ENCODE measurements around the gene BMAL1.

BMAL1 gene

GRCh38 chr11:13309156-13309555 lies 31.6 kb downstream of the BMAL1 start:
- no peak for DNase-seq
- intact Hi-C loops (cut with DNase I), result no loop called here

GRCh38 chr11:13310443-13310842 lies 32.9 kb downstream of the BMAL1 start:
- intact Hi-C loops (cut with DNase I), result no loop called here
- DNase-seq, result no peak

- DNase-seq, result no peak
Observed at GRCh38 chr11:13311570-13311969, 34.0 kb downstream of the BMAL1 start.

GRCh38 chr11:13313005-13313819 lies 35.6 kb downstream of the BMAL1 start:
- intact Hi-C loops (cut with DNase I), result no loop called here

More at GRCh38 chr11:13311570-13311969, 34.0 kb downstream of the BMAL1 start:
- intact Hi-C loops (cut with DNase I), result no loop called here

GRCh38 chr11:13314676-13315394 lies 37.2 kb downstream of the BMAL1 start:
- intact Hi-C loops (cut with DNase I), result no loop called here
- no peak for DNase-seq

More at GRCh38 chr11:13313005-13313819, 35.6 kb downstream of the BMAL1 start:
- no peak for DNase-seq

- intact Hi-C loops (cut with DNase I), result no loop called here
- no peak for DNase-seq
Observed at GRCh38 chr11:13315517-13316432, 38.2 kb downstream of the BMAL1 start.

GRCh38 chr11:13316528-13316961 lies 39.0 kb downstream of the BMAL1 start:
- intact Hi-C loops (cut with DNase I), result no loop called here
- peak in 5 of 42 donors; percentile 40 to 68 (median 41) for DNase-seq

GRCh38 chr11:13317293-13318080 lies 39.9 kb downstream of the BMAL1 start:
- no peak for DNase-seq
- intact Hi-C loops (cut with DNase I), result no loop called here

GRCh38 chr11:13318498-13319295 lies 41.1 kb downstream of the BMAL1 start:
- intact Hi-C loops (cut with DNase I), result no loop called here
- DNase-seq, result no peak

- no peak for DNase-seq
- intact Hi-C loops (cut with DNase I), result no loop called here
Observed at GRCh38 chr11:13320688-13321087, 43.1 kb downstream of the BMAL1 start.

- no peak for DNase-seq
- intact Hi-C loops (cut with DNase I), result no loop called here
Observed at GRCh38 chr11:13321431-13321830, 43.8 kb downstream of the BMAL1 start.

- intact Hi-C loops (cut with DNase I), result no loop called here
- no peak for DNase-seq
Observed at GRCh38 chr11:13324141-13324540, 46.6 kb downstream of the BMAL1 start.

GRCh38 chr11:13324709-13325108 lies 47.1 kb downstream of the BMAL1 start:
- no peak for DNase-seq
- intact Hi-C loops (cut with DNase I), result no loop called here

- no peak for DNase-seq
- intact Hi-C loops (cut with DNase I), result no loop called here
Observed at GRCh38 chr11:13327421-13327820, 49.8 kb downstream of the BMAL1 start.

GRCh38 chr11:13328286-13328685 lies 50.7 kb downstream of the BMAL1 start:
- intact Hi-C loops (cut with DNase I), result no loop called here
- DNase-seq, result no peak

GRCh38 chr11:13329670-13330356 lies 52.2 kb downstream of the BMAL1 start:
- DNase-seq, result peak in 1 of 42 donors; percentile 38
- intact Hi-C loops (cut with DNase I), result no loop called here

GRCh38 chr11:13332124-13332523 lies 54.5 kb downstream of the BMAL1 start:
- no peak for DNase-seq
- intact Hi-C loops (cut with DNase I), result no loop called here

Data from head of caudate nucleus (tissue), 42 donors.